ENCODE measurements around the gene CFAP65. TPM values are rescaled to one million over a fixed set of nuclear protein-coding genes. Genes with fewer than 3 reads are reported as not detected.

Gene CFAP65
- total and polyA plus RNA-seq, 9 of the 15 experiments (the other 6 are each of a cell fraction or from before 2014, with no cell fraction given): not detected

DNA sequence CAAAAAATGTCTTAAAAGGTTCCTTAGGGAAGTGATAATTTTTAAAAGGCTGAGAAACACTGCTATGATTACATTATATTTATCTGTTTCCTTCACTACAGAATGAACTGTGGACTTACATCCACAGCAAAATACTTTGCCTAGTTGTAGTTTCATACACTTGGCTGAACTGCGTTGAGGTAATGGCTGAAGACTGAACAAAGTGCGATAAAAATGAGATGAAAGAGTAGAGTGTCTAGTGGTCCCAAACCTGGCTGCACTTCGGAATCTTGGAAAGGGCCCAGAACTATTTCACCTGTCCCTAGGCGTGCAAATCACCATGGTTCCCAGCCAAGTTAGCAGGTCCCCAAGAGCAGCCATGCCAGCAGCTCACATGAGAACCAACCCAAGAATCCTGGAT lies 37.6 kb upstream of the CFAP65 start:
- ChIA-PET POLR2A (no interaction called here), CTCF (ENCODE audit: low intra/inter-chr PET ratio) (no interaction called here)
- Histone ChIP-seq H3K27ac (ENCODE audit: extremely low read depth, low read depth, low read length) (no peak overlapping the region), H3K4me3 (no peak overlapping the region), H3K4me2 (ENCODE audit: insufficient read depth, low read length) (no peak overlapping the region), H3K9ac (ENCODE audit: insufficient read depth in 1 of 2, low read depth in 2 of 2, low read length in 2 of 2) (no peak overlapping the region), H4K20me1 (replicated peaks; ENCODE audit: control insufficient read depth, insufficient read depth, low read length) (no peaks in the 10 kb centered on the region; the same call in 1 of the 2 replicates), H3K9me3 (replicated peaks; ENCODE audit: control insufficient read depth, insufficient read depth, low read depth, low read length) (no peaks in the 10 kb centered on the region), H3K79me2 (ENCODE audit: control insufficient read depth, insufficient read depth, low read length) (no peaks in the 10 kb centered on the region), H3K9me1 (ENCODE audit: control insufficient read depth, insufficient read depth, low read length) (peaks cover 2% of the 10 kb centered on the region), H3K27me3 (ENCODE audit: control insufficient read depth in 2 of 2, insufficient read depth in 2 of 2, low read length in 2 of 2) (no peaks in the 10 kb centered on the region), H2AFZ (ENCODE audit: low read depth, low read length) (no peak overlapping the region), H3K36me3 (ENCODE audit: control insufficient read depth, insufficient read depth, low read length) (peaks cover 5% of the 10 kb centered on the region; the same call in 1 of the 3 replicates), H3K4me1 (replicated peaks in 1 of 2; ENCODE audit: control insufficient read depth in 2 of 2, insufficient read depth in 2 of 2, low read length in 2 of 2) (0 out of 5 replicates have a peak, but pooled peaks cover 0 to 2% of the 10 kb centered on the region in 2 experiments)
- no peak for DNase-seq (ENCODE audit: extremely low read depth in 1 of 4, low spot score in 3 of 4)
- in situ Hi-C loops (cut with MboI): no loop called here
- no peak for ATAC-seq
- no TSS peak for BruUV-seq (replicated peaks)
- intact Hi-C loops (cut with micrococcal nuclease): no loop called here
- FAIRE-seq: no peak
- WGBS (ENCODE audit: insufficient coverage, low coverage, missing lambda C conversion rate): 67% methylated on average over 4 of the region's 4 CpGs
- TF ChIP-seq TGIF2 (CRISPR knock-in tag; IDR thresholded peaks at IDR 0.05) (no peak), CAMTA2 (CRISPR knock-in tag; conservative IDR thresholded peaks at IDR 0.05) (no peak), EP400 (IDR thresholded peaks at IDR 0.05) (no peak), MAFK (IDR thresholded peaks at IDR 0.05; ENCODE audit: low read length) (no peak), ESRRB (CRISPR knock-in tag; IDR thresholded peaks at IDR 0.05; ENCODE audit: borderline replicate concordance) (no peak), TAL1 (IDR thresholded peaks at IDR 0.05) (no peak), CREBBP (IDR thresholded peaks at IDR 0.05; ENCODE audit: low read depth, low read length) (no peak), PURB (CRISPR knock-in tag; IDR thresholded peaks at IDR 0.05; ENCODE audit: low read depth) (no peak), PML (IDR thresholded peaks at IDR 0.05; ENCODE audit: low read length) (no peak)
- TF ChIP-seq, protein P1, sequence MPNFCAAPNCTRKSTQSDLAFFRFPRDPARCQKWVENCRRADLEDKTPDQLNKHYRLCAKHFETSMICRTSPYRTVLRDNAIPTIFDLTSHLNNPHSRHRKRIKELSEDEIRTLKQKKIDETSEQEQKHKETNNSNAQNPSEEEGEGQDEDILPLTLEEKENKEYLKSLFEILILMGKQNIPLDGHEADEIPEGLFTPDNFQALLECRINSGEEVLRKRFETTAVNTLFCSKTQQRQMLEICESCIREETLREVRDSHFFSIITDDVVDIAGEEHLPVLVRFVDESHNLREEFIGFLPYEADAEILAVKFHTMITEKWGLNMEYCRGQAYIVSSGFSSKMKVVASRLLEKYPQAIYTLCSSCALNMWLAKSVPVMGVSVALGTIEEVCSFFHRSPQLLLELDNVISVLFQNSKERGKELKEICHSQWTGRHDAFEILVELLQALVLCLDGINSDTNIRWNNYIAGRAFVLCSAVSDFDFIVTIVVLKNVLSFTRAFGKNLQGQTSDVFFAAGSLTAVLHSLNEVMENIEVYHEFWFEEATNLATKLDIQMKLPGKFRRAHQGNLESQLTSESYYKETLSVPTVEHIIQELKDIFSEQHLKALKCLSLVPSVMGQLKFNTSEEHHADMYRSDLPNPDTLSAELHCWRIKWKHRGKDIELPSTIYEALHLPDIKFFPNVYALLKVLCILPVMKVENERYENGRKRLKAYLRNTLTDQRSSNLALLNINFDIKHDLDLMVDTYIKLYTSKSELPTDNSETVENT (CRISPR knock-in tag; IDR thresholded peaks at IDR 0.05): no peak
- TF ChIP-seq, protein P2, sequence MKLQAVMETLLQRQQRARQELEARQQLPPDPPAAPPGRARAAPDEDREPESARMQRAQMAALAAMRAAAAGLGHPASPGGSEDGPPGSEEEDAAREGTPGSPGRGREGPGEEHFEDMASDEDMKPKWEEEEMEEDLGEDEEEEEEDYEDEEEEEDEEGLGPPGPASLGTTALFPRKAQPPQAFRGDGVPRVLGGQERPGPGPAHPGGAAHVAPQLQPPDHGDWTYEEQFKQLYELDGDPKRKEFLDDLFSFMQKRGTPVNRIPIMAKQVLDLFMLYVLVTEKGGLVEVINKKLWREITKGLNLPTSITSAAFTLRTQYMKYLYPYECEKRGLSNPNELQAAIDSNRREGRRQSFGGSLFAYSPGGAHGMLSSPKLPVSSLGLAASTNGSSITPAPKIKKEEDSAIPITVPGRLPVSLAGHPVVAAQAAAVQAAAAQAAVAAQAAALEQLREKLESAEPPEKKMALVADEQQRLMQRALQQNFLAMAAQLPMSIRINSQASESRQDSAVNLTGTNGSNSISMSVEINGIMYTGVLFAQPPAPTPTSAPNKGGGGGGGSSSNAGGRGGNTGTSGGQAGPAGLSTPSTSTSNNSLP (IDR thresholded peaks at IDR 0.05; ENCODE audit: borderline replicate concordance, low read depth, low read length): no peak
- TF ChIP-seq, protein P3, sequence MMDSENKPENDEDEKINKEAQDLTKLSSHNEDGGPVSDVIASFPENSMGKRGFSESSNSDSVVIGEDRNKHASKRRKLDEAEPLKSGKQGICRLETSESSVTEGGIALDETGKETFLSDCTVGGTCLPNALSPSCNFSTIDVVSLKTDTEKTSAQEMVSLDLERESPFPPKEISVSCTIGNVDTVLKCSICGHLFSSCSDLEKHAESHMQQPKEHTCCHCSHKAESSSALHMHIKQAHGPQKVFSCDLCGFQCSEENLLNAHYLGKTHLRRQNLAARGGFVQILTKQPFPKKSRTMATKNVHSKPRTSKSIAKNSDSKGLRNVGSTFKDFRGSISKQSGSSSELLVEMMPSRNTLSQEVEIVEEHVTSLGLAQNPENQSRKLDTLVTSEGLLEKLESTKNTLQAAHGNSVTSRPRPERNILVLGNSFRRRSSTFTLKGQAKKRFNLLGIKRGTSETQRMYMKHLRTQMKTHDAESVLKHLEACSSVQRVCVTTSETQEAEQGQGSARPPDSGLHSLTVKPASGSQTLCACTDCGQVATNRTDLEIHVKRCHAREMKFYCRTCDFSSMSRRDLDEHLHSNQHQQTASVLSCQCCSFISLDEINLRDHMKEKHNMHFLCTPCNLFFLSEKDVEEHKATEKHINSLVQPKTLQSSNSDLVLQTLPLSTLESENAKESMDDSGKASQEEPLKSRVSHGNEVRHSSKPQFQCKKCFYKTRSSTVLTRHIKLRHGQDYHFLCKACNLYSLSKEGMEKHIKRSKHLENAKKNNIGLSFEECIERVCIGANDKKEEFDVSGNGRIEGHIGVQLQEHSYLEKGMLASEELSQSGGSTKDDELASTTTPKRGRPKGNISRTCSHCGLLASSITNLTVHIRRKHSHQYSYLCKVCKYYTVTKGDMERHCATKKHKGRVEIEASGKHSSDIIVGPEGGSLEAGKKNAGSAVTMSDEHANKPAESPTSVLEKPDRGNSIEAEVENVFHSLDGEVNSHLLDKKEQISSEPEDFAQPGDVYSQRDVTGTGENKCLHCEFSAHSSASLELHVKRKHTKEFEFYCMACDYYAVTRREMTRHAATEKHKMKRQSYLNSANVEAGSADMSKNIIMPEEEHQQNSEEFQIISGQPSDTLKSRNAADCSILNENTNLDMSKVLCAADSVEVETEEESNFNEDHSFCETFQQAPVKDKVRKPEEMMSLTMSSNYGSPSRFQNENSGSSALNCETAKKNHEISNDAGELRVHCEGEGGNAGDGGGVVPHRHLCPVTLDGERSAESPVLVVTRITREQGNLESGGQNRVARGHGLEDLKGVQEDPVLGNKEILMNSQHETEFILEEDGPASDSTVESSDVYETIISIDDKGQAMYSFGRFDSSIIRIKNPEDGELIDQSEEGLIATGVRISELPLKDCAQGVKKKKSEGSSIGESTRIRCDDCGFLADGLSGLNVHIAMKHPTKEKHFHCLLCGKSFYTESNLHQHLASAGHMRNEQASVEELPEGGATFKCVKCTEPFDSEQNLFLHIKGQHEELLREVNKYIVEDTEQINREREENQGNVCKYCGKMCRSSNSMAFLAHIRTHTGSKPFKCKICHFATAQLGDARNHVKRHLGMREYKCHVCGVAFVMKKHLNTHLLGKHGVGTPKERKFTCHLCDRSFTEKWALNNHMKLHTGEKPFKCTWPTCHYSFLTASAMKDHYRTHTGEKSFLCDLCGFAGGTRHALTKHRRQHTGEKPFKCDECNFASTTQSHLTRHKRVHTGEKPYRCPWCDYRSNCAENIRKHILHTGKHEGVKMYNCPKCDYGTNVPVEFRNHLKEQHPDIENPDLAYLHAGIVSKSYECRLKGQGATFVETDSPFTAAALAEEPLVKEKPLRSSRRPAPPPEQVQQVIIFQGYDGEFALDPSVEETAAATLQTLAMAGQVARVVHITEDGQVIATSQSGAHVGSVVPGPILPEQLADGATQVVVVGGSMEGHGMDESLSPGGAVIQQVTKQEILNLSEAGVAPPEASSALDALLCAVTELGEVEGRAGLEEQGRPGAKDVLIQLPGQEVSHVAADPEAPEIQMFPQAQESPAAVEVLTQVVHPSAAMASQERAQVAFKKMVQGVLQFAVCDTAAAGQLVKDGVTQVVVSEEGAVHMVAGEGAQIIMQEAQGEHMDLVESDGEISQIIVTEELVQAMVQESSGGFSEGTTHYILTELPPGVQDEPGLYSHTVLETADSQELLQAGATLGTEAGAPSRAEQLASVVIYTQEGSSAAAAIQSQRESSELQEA (IDR thresholded peaks at IDR 0.05; ENCODE audit: low read depth): no peak

Data from K562 (cell line).